Calu3 (cell line): ENCODE results near the gene B3GALT2. TPM values are rescaled to one million over a fixed set of nuclear protein-coding genes. Genes with fewer than 3 reads are reported as not detected.

Experiments
- BruUV-seq: library from RNA; stranded (reverse); fragments of 400-500 nt; replicated peaks from 2 replicates; lab custom pipeline; 2021; lab: Mats Ljungman, UMichigan
- CTCF ChIA-PET: fragments of 300-600 bp; sonication (Branson Sonifier 250); formaldehyde crosslinking; loops from one replicate; lab custom pipeline; 2022; ENCODE audit warnings: antibody characterized with exemption; lab: Charles Lee
- DNase-seq: peaks from one replicate; pipeline ENCODE4 v3.0.0; 2022
- H3K27ac Mint-ChIP-seq: one replicate; pipeline ENCODE4 v1.8.0; 2022; ENCODE audit warnings: mixed read lengths; ENCODE audit not compliant: unreplicated experiment
- H3K27me3 Mint-ChIP-seq: one replicate; pipeline ENCODE4 v1.8.0; 2022; ENCODE audit warnings: mixed read lengths; ENCODE audit not compliant: unreplicated experiment
- H3K36me3 Mint-ChIP-seq: one replicate; pipeline ENCODE4 v1.8.0; 2022; ENCODE audit warnings: mild to moderate bottlenecking, moderate library complexity, mixed read lengths; ENCODE audit not compliant: insufficient read depth, unreplicated experiment
- H3K4me1 Mint-ChIP-seq: one replicate; pipeline ENCODE4 v1.8.0; 2022; ENCODE audit warnings: mild to moderate bottlenecking, low read depth, mixed read lengths; ENCODE audit not compliant: unreplicated experiment
- H3K4me3 Mint-ChIP-seq: one replicate; pipeline ENCODE4 v1.8.0; 2022; ENCODE audit warnings: mild to moderate bottlenecking, low read depth, moderate library complexity, mixed read lengths; ENCODE audit not compliant: unreplicated experiment
- H3K9me3 Mint-ChIP-seq: one replicate; pipeline ENCODE4 v1.8.0; 2022; ENCODE audit warnings: low read depth, mixed read lengths; ENCODE audit not compliant: unreplicated experiment
- intact Hi-C: fragments of 100-400 bp; cut with micrococcal nuclease; formaldehyde crosslinking; loops from one replicate; pipeline ENCODE4 v1.10.0; 2022; ENCODE audit not compliant: unreplicated experiment
- total RNA-seq: library from RNA; stranded (reverse); gene quantifications from 2 replicates; pipeline ENCODE4 v1.2.3, GENCODE V29; 2022
- TF ChIP-seq, protein P1 (sequence below): fragments of 200-600 bp; IDR thresholded peaks from one replicate; pipeline ENCODE4 v1.8.0; 2022; ENCODE audit warnings: antibody characterized with exemption; ENCODE audit not compliant: unreplicated experiment

B3GALT2 gene
- total RNA-seq, 1 experiment from 2014 or later = not detected

DNA sequence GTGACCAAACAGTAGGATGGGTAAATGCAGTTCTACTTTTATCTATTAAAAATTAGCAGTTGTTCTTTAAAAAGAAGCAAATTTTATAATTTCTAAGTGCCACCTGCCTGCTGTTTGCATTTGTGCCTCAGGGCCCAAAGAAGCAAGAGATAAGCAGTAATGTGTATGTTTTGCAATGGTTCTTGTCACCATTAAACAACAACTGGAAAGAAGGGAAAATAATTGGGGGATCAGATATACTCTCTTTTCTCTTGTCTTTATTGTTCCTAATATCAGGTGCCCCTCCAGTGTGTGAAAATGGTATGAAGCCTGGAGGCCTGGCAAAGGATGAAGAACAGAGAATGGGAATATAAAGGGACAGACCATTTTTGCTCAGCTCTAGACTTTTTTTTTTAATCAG, 9.6 kb downstream of the B3GALT2 start:
- intact Hi-C loops = no loop called here
- Mint-ChIP-seq H3K9me3 (no peaks in the 10 kb centered on the region), H3K27me3 (no peaks in the 10 kb centered on the region), H3K27ac (no peak overlapping the region), H3K4me3 (no peak overlapping the region), H3K4me1 (peaks cover 7% of the 10 kb centered on the region), H3K36me3 (peaks cover 5% of the 10 kb centered on the region)
- DNase-seq = no peak
- TF ChIP-seq, protein P1, sequence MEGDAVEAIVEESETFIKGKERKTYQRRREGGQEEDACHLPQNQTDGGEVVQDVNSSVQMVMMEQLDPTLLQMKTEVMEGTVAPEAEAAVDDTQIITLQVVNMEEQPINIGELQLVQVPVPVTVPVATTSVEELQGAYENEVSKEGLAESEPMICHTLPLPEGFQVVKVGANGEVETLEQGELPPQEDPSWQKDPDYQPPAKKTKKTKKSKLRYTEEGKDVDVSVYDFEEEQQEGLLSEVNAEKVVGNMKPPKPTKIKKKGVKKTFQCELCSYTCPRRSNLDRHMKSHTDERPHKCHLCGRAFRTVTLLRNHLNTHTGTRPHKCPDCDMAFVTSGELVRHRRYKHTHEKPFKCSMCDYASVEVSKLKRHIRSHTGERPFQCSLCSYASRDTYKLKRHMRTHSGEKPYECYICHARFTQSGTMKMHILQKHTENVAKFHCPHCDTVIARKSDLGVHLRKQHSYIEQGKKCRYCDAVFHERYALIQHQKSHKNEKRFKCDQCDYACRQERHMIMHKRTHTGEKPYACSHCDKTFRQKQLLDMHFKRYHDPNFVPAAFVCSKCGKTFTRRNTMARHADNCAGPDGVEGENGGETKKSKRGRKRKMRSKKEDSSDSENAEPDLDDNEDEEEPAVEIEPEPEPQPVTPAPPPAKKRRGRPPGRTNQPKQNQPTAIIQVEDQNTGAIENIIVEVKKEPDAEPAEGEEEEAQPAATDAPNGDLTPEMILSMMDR = no peak
- CTCF ChIA-PET = no interaction called here
- no TSS peak for BruUV-seq

DNA sequence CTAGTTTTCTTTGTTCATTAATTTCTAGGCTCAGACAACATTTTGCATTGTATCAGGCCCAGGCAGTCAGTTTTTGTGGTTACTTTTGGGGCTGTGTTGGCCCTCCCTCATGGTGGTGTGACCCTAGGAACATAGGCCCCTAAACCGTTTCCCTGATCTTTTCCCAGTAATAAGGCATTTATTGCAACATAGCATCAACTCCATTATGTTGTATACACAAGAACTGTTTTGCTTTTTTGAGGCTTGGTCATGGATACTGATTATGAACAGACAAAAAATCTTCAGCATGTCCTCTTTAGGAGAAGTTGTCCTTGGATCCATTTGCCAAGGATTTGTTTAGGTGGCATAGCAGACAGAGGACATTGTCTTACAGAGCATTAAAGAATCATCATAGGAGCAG, 10.3 kb downstream of the B3GALT2 start:
- no TSS peak for BruUV-seq
- intact Hi-C loops = no loop called here
- Mint-ChIP-seq H3K9me3 (no peaks in the 10 kb centered on the region), H3K4me3 (no peak overlapping the region), H3K4me1 (no peaks in the 10 kb centered on the region), H3K27ac (no peak overlapping the region), H3K36me3 (peaks cover 5% of the 10 kb centered on the region), H3K27me3 (no peaks in the 10 kb centered on the region)
- CTCF ChIA-PET = no interaction called here
- DNase-seq = no peak
- TF ChIP-seq, protein P1 = no peak

DNA sequence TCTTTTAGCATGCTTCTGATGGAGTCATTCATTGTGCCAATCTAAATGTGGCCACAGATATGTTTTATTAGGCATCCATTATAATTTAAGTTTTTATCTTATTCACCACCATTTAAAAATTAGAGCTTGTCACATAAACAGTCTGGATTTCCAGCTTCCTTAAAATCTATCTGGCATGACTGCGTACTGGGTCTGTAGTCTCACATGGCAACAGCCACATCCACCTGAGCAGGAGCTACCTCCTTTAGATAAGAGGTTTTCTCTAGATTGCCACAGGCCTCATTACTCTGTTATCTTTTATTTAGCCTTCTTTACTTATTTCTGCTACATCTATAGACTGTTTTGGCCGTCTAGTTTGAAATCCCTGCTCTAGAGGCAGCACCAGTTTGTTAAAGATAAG, 29.1 kb downstream of the B3GALT2 start:
- H3K27me3 Mint-ChIP-seq = no peaks in the 10 kb centered on the region
- BruUV-seq = no TSS peak
- no peaks in the 10 kb centered on the region for H3K9me3 Mint-ChIP-seq
- CTCF ChIA-PET = no interaction called here
- TF ChIP-seq, protein P1 = no peak
- peaks cover 17% of the 10 kb centered on the region for H3K4me1 Mint-ChIP-seq
- DNase-seq = no peak
- H3K36me3 Mint-ChIP-seq = peaks cover 6% of the 10 kb centered on the region
- intact Hi-C loops = no loop called here
- H3K4me3 Mint-ChIP-seq = no peak overlapping the region
- H3K27ac Mint-ChIP-seq = no peak overlapping the region

DNA sequence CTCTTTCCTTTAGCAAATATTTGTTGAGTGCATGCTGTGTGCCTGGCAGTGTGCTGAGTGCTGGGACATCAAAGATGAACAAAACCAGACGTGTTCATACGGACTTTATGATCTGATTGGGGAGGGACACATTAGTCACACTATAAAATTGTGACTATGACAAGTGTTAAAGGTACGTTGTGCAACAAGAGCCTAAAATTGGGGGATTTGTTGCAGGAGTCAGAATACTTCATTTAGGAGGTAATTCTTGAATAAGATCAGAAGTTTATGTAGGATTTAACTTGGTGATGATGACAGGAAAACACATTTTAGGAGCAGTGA, 29.6 kb downstream of the B3GALT2 start:
- H3K27ac Mint-ChIP-seq = no peak overlapping the region
- H3K36me3 Mint-ChIP-seq = peaks cover 6% of the 10 kb centered on the region
- H3K27me3 Mint-ChIP-seq = no peaks in the 10 kb centered on the region
- H3K4me3 Mint-ChIP-seq = no peak overlapping the region
- no peak for DNase-seq
- intact Hi-C loops = no loop called here
- H3K4me1 Mint-ChIP-seq = peaks cover 17% of the 10 kb centered on the region
- BruUV-seq = no TSS peak
- CTCF ChIA-PET = interaction anchor here (0.5 kb wide), 1 partner anchor 168 kb away, joined by 4 read pairs; no protein-coding TSS in a partner anchor
- TF ChIP-seq, protein P1 = no peak
- no peaks in the 10 kb centered on the region for H3K9me3 Mint-ChIP-seq
